HUES64 (cell line): ENCODE data around the gene GSG1L.

Experiments used
- H3K27ac ChIP-seq: 2 replicates; pipeline ENCODE4 v1.7.0; 2013; ENCODE audit warnings: low read depth, low read length, inconsistent platforms
- H3K27me3 ChIP-seq: 2 replicates; pipeline ENCODE4 v1.6.1; 2013; ENCODE audit warnings: mild to moderate bottlenecking, low read length; ENCODE audit not compliant: insufficient read depth
- H3K36me3 ChIP-seq: 2 replicates; pipeline ENCODE4 v1.6.1; 2013; ENCODE audit warnings: mild to moderate bottlenecking, low read length; ENCODE audit not compliant: insufficient read depth
- H3K4me1 ChIP-seq: 2 replicates; pipeline ENCODE4 v1.6.1; 2013; ENCODE audit warnings: mild to moderate bottlenecking, low read length, moderate library complexity; ENCODE audit not compliant: insufficient read depth
- H3K4me3 ChIP-seq: 2 replicates; pipeline ENCODE4 v1.5.1; 2013; ENCODE audit warnings: mild to moderate bottlenecking, low read length, moderate library complexity
- H3K9ac ChIP-seq: 2 replicates; pipeline ENCODE4 v1.6.1; 2013; ENCODE audit warnings: mild to moderate bottlenecking, low read depth, low read length
- H3K9me3 ChIP-seq: 2 replicates; pipeline ENCODE4 v1.6.1; 2013; ENCODE audit warnings: low read depth, low read length; ENCODE audit not compliant: insufficient read depth
- WGBS: fragments of 150-250, 120-280 bp; methylation state at CpG from one replicate; pipeline ENCODE4 v1.1.7; 2013; ENCODE audit warnings: missing lambda C conversion rate; 5-methylcytosine and 5-hydroxymethylcytosine counted together

GSG1L gene

GRCh38 chr16:27778171-27778925 lies 285.2 kb downstream of the GSG1L start:
- Histone ChIP-seq H3K36me3 (no peaks in the 10 kb centered on the region), H3K27me3 (no peaks in the 10 kb centered on the region), H3K9ac (no peak overlapping the region), H3K9me3 (no peaks in the 10 kb centered on the region), H3K4me1 (no peaks in the 10 kb centered on the region), H3K27ac (no peak overlapping the region), H3K4me3 (no peak overlapping the region)
- 95% methylated on average over 20 of the region's 20 CpGs for WGBS

DNA sequence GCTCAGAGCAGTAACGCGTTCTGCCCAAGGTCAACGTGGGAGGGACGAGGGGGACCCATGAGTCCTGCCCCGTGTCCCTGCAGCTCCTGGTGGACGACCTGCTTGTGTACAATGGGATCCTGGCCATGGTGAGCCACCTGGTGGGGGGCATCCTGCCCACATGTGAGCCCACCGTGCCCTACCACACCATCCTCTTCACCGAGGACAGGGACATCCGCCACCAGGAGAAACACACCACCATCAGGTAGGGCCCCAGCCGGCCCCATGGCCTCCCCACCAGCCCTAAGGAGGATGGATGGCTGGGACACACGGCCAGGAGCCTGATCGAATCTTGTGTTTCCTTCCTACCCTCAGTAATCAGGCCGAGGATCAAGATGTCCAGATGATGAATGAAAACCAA lies 286.0 kb downstream of the GSG1L start:
- H3K4me1 ChIP-seq, result no peaks in the 10 kb centered on the region
- no peaks in the 10 kb centered on the region for H3K36me3 ChIP-seq
- no peaks in the 10 kb centered on the region for H3K9me3 ChIP-seq
- WGBS, result 93% methylated on average over 13 of the region's 13 CpGs
- H3K9ac ChIP-seq, result no peak overlapping the region
- H3K4me3 ChIP-seq, result no peak overlapping the region
- no peaks in the 10 kb centered on the region for H3K27me3 ChIP-seq
- H3K27ac ChIP-seq, result no peak overlapping the region

DNA sequence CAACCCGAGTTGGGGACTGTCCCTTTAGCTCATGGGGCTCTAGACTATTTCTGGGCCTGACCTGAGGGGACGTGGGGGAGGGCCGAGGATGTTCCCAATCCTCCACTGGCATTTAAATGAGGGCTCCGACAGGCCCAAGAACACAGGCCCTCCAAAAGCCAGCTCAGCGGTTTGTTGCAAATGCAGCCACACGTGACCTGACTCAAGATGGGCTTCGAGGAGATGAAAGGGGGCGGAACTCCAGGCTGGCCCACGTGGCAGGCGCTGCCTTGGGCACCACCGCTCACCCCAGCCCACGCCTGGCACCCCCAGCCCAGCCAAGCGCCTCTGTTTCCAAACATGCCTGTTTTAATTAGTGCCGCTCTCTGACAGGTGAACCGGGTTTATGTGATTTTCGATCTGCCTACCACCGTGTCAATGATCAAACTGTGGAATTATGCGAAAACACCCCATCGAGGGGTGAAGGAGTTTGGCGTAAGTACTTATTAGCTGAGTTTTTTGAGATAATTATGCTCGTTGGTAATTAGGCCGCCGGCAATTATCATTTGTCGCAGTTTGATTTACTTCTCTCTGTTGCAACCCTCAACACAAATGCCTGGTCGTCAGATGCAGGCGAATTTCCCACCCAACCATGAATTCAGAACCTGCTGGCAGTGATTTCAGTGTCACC lies 286.8 kb downstream of the GSG1L start:
- Histone ChIP-seq H3K4me3 (no peak overlapping the region), H3K4me1 (no peaks in the 10 kb centered on the region), H3K36me3 (peaks cover 4% of the 10 kb centered on the region; the same call in 1 of the 2 replicates), H3K9ac (no peak overlapping the region; the same call in 1 of the 2 replicates), H3K27ac (no peak overlapping the region), H3K9me3 (no peaks in the 10 kb centered on the region), H3K27me3 (no peaks in the 10 kb centered on the region)
- 92% methylated on average over 26 of the region's 26 CpGs for WGBS

GRCh38 chr16:27775254-27775653 lies 288.3 kb downstream of the GSG1L start:
- WGBS, result 93% methylated on average over 8 of the region's 8 CpGs
- Histone ChIP-seq H3K27ac (no peak overlapping the region), H3K9ac (no peak overlapping the region), H3K4me3 (no peak overlapping the region), H3K4me1 (no peaks in the 10 kb centered on the region), H3K36me3 (peaks cover 7% of the 10 kb centered on the region; the same call in 1 of the 2 replicates), H3K27me3 (no peaks in the 10 kb centered on the region), H3K9me3 (no peaks in the 10 kb centered on the region)

DNA sequence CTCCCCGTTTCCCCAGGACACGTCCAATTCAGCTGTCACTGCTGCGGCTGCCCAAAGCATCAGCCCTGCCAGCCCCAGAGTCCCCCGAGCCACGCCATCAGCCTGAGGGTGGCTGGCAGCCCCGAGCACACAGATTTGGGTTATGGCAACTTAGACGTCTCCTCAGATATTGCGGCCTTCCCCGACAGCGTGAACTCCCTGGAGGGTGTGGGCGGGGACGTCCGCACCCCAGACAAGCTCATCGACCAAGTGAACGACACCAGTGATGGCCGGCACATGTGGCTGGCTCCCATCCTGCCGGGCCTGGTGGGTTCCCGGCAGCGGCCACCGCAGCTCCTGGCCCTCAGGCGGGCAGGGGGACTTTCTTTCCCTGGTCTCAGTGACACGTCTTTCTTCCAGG lies 288.7 kb downstream of the GSG1L start:
- no peaks in the 10 kb centered on the region for H3K27me3 ChIP-seq
- no peak overlapping the region for H3K4me3 ChIP-seq
- no peak overlapping the region for H3K27ac ChIP-seq
- no peaks in the 10 kb centered on the region for H3K4me1 ChIP-seq
- peaks cover 9% of the 10 kb centered on the region; the same call in 1 of the 2 replicates for H3K36me3 ChIP-seq
- WGBS, result 94% methylated on average over 22 of the region's 22 CpGs
- H3K9me3 ChIP-seq, result no peaks in the 10 kb centered on the region
- H3K9ac ChIP-seq, result no peak overlapping the region

DNA sequence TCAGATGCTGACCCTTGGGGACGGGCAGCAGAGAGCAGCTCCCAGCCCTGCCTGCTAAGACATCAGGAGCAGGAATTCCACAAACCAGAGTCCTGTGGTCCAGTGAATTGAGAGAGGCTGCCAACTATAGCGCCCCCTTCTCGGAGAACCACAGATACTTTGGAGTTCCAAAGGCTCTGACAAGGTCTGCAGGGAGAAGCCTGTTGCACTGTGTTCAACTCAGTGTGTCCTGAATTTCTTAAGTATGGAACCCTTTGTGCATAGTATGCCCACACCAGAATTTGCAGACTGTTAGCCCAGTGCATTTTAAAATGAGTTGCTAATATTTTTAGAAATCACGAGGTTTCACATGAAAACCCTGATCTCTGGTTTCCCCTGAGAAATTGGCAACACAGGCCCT lies 290.2 kb downstream of the GSG1L start:
- H3K4me3 ChIP-seq, result no peak overlapping the region
- H3K36me3 ChIP-seq, result peaks cover 9% of the 10 kb centered on the region; the same call in 1 of the 2 replicates
- no peaks in the 10 kb centered on the region for H3K4me1 ChIP-seq
- WGBS, result 94% methylated on average over 4 of the region's 4 CpGs
- no peaks in the 10 kb centered on the region for H3K27me3 ChIP-seq
- H3K9ac ChIP-seq, result no peak overlapping the region
- H3K27ac ChIP-seq, result no peak overlapping the region
- no peaks in the 10 kb centered on the region for H3K9me3 ChIP-seq

DNA sequence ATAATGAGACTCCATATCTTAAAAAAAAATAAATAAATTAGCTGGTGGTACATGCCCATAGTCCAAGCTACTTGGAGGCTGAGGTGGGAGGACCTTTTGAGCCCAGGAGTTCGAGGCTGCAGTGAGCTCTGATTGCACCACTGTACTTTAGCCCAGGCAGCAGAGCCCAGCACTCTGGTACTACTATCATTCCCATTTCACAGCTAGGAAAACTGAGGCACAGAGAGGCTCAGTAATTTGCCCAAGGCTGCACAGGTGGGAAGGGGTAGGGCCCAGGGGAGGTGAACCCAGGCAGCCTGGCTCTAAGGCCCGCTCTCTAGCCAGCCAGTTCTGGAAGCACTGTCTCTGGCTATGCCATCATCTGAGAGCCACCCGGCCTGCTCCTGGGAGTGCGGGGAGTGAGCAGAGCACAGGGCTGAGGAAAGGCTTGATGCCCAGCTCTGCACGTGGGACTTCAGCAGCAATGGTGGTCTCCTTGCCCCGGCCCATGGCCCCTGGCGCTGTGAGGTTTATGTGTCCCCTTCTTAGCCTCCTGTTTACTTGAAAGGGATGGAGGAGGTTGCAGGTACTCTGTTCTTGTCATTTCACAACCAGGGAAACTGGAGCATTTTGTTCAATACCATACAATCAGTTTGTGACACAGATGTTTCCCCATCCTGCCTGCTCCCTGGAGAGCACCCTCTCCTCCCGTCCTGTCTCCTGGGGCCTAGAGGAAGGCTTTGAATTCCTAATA lies 291.3 kb downstream of the GSG1L start:
- 89% methylated on average over 8 of the region's 8 CpGs for WGBS
- H3K4me3 ChIP-seq, result no peak overlapping the region
- no peaks in the 10 kb centered on the region for H3K27me3 ChIP-seq
- H3K9ac ChIP-seq, result no peak overlapping the region
- no peaks in the 10 kb centered on the region for H3K9me3 ChIP-seq
- H3K27ac ChIP-seq, result no peak overlapping the region
- peaks cover 9% of the 10 kb centered on the region; the same call in 1 of the 2 replicates for H3K36me3 ChIP-seq
- no peaks in the 10 kb centered on the region for H3K4me1 ChIP-seq

DNA sequence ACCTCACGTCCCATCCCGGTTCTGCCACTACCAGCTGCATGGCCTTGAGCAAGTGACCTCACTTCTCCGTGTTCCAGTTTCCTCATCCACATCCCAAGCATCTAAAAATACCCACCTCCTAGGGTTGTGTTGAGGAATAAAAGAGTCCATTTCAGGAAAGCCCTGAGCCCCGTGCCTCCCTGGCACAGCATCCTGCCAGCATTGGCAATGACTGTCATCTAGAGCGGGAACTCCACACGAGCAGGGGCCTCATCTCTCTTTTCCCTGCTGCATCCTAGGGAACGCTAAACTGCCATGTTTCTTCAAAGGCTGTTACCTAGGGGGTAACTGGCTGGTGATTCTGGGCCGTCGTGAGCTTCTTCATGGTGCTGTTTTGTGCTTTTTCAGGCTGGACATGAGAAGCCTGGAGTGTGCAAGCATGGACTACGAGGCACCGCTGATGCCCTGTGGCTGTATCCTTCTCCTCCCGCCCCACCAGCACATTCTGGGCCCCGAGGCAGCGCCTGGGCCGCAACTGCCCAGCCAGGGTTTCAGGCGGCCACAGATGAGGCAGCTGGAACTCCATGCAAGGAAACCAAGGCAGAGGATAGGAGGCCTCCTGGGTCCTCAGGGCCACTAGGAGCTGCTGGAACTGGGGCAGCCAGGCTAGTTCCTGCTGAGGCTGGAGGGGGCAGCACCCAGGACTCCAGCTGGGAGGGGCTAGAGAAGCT lies 292.2 kb downstream of the GSG1L start:
- Histone ChIP-seq H3K9ac (no peak overlapping the region; the same call in 1 of the 2 replicates), H3K27me3 (no peaks in the 10 kb centered on the region), H3K9me3 (no peaks in the 10 kb centered on the region), H3K4me3 (no peak overlapping the region), H3K27ac (no peak overlapping the region), H3K36me3 (peaks cover 9% of the 10 kb centered on the region; the same call in 1 of the 2 replicates), H3K4me1 (no peaks in the 10 kb centered on the region)
- 94% methylated on average over 16 of the region's 16 CpGs for WGBS

- WGBS, result 86% methylated on average over 17 of the region's 17 CpGs
- Histone ChIP-seq H3K9me3 (no peaks in the 10 kb centered on the region), H3K4me1 (no peaks in the 10 kb centered on the region), H3K9ac (no peak overlapping the region; the same call in 1 of the 2 replicates), H3K27ac (no peak overlapping the region), H3K27me3 (no peaks in the 10 kb centered on the region), H3K4me3 (no peak overlapping the region), H3K36me3 (peaks cover 9% of the 10 kb centered on the region; the same call in 1 of the 2 replicates)
Observed at GRCh38 chr16:27770271-27771196, 293.0 kb downstream of the GSG1L start.
